HG03457 (cell line): ENCODE measurements around the gene GON4L.
"Not testable (repeated sequence)": the region's sequence is repeated elsewhere in the genome, so short reads cannot be mapped to it uniquely, and the experiment has no call there.

ENCODE experiments used
- ATAC-seq: cut with Tn5 transposase; IDR thresholded peaks from one replicate; pipeline ENCODE4 v1.9.1; 2021; ENCODE audit warnings: moderate number of reproducible peaks; ENCODE audit not compliant: unreplicated experiment

GON4L gene

DNA sequence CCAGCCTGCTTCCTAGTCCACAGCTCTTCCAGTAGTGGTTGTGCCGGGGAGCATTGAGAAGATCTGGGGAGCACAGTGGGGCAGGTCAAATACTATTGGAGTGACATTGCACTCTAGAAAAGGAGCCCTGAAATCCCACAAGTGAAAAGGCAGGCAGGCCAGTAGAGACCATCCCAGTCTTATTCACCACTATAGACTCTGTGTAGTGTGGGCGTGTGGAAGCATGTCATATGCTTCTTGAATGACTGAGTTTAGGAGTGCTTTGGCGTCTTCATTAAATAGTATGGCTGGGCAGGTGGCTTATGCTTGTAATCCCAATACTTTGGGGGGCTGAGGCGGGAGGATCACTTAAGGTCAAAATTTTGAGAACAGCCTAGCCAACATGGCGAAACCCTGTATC lies 152.6 kb downstream of the GON4L start:
- ATAC-seq = not testable (repeated sequence)

DNA sequence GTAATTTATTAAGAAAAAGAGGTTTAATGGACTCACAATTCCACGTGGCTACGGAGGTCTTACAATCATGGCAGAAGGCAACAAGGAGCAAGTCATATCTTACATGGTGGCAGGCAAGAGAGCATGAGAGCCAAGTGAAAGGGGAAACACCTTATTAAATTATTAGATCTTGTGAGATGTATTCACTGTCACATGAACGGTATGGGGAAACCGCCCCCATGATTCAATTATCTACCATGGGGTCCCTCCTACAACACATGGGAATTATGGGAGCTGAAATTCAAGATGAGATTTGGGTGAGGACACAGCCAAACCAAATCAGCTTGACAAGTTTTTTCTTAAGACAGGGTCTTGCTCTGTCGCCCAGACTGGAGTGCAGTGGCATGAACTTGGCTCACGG lies 153.8 kb downstream of the GON4L start:
- ATAC-seq = no peak

DNA sequence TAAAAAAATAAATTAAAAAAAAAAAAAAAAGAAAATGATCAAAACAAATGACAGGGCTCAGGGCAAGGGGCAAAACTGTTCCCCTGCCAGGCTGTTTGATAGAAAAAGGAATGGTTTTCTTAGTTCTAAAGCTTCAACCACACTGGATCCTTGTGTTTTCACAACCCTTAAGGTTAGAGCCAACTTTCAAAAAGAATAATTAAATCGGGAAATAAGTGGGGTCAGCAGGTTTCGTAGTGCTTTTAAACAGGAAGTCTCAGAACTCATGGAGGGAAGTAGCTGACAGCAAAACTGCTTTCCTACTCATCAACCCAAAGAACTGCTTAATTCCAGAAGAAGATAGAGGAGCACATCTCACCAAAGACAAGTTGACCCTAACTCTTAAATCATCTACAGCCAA lies 155.3 kb downstream of the GON4L start:
- ATAC-seq = not testable (repeated sequence)
